ENCODE results near the gene TBL1X. TPM values are rescaled to one million over a fixed set of nuclear protein-coding genes. Genes with fewer than 3 reads are reported as not detected.

Gene TBL1X
- total and polyA plus RNA-seq, 2 experiments from 2014 or later = 8.7 to 26.9 TPM

GRCh38 chrX:9429767-9430166, 35.1 kb upstream of the TBL1X start:
- Histone ChIP-seq H3K27ac (ENCODE audit: low read depth) (no peak overlapping the region), H3K27me3 (ENCODE audit: insufficient read depth) (no peaks in the 10 kb centered on the region), H4K20me1 (replicated peaks; ENCODE audit: insufficient read depth) (no peaks in the 10 kb centered on the region), H3K4me3 (no peak overlapping the region), H3K4me1 (ENCODE audit: insufficient read depth) (no peaks in the 10 kb centered on the region), H3K4me2 (no peak overlapping the region), H3K9me2 (ENCODE audit: insufficient read depth) (no peaks in the 10 kb centered on the region), H2AFZ (no peak overlapping the region), H3K79me2 (replicated peaks; ENCODE audit: insufficient read depth) (no peaks in the 10 kb centered on the region), H3K36me3 (ENCODE audit: insufficient read depth) (no peaks in the 10 kb centered on the region), H3F3A (replicated peaks; ENCODE audit: low read depth) (no peaks in the 10 kb centered on the region)
- TF ChIP-seq CTCF (conservative IDR thresholded peaks at IDR 0.05; ENCODE audit: low read depth in 2 of 2) (no peak), REST (IDR thresholded peaks at IDR 0.05; ENCODE audit: unreplicated experiment) (no peak), EZH2 (IDR thresholded peaks at IDR 0.05; ENCODE audit: low read depth, unreplicated experiment) (no peak), NANOG (IDR thresholded peaks at IDR 0.05; ENCODE audit: borderline replicate concordance) (no peak), JUNB (IDR thresholded peaks at IDR 0.05; ENCODE audit: unreplicated experiment) (no peak), STAT1 (IDR thresholded peaks at IDR 0.05; ENCODE audit: unreplicated experiment) (no peak), ZNF462 (CRISPR knock-in tag; IDR thresholded peaks at IDR 0.05) (no peak), ZNF114 (CRISPR knock-in tag; IDR thresholded peaks at IDR 0.05) (no peak), ZNF331 (CRISPR knock-in tag; IDR thresholded peaks at IDR 0.05; ENCODE audit: low read depth) (no peak)
- no peak overlapping the region for H3K4me3 Mint-ChIP-seq
- no peak for DNase-seq (ENCODE audit: low spot score)
- ATAC-seq = no peak
- no peak overlapping the region for H3K27ac Mint-ChIP-seq
- no peaks in the 10 kb centered on the region; the same call in 2 of the 3 replicates for H3K9me3 Mint-ChIP-seq
- H3K27me3 Mint-ChIP-seq (ENCODE audit: insufficient read depth, low read depth, poor library complexity) = no peaks in the 10 kb centered on the region
- H3K4me1 Mint-ChIP-seq = peaks cover 6% of the 10 kb centered on the region; the same call in 2 of the 3 replicates
- H3K36me3 Mint-ChIP-seq (ENCODE audit: low read depth) = no peaks in the 10 kb centered on the region

All from GM23338 (cell line).